Raji (cell line): ENCODE measurements around the gene ANKRD49.

Source experiments
- POLR2A ChIP-seq: IDR thresholded peaks from 2 replicates; pipeline ENCODE4 v1.6.1; 2011; ENCODE audit warnings: low read depth, low read length, control low read depth; ENCODE audit not compliant: insufficient read depth

The ANKRD49 gene

DNA sequence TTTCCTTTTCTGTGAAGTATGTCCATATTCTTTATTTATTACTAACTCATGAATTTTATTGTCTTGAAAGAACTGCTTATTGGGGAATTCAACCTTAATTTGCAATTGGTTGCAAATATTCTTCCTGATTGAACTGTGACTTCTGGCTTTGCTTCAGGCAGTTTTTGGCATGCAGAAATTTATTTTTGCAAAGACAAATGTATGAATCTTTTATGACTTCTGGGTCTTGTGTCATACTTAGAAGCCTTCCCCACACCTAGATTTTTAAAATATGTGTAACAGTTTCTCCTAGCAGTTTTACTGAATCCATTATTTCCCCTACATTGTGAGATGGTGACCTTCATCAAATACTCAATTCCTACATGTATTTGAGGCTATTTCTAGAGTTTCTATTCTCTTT, 12.4 kb upstream of the ANKRD49 start:
- TF ChIP-seq POLR2A: no peak

DNA sequence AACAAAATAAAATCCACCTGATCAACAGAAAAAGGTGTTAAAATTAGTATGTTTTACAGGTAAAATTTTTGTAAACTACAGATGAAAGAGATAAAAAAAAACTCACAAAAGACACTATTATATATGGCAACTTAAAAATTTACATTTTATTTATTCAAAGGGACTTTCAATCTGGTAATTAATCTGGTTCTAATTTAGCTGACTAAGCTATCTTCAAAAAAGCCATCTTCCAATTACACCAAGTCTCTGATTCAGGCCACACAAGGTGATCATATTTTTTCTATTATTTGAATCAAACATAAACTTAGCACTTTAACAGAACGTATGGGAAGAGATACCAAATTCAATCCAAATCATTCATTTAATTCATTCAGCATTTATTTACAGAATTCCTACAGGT, 7.7 kb upstream of the ANKRD49 start:
- TF ChIP-seq POLR2A: no peak

DNA sequence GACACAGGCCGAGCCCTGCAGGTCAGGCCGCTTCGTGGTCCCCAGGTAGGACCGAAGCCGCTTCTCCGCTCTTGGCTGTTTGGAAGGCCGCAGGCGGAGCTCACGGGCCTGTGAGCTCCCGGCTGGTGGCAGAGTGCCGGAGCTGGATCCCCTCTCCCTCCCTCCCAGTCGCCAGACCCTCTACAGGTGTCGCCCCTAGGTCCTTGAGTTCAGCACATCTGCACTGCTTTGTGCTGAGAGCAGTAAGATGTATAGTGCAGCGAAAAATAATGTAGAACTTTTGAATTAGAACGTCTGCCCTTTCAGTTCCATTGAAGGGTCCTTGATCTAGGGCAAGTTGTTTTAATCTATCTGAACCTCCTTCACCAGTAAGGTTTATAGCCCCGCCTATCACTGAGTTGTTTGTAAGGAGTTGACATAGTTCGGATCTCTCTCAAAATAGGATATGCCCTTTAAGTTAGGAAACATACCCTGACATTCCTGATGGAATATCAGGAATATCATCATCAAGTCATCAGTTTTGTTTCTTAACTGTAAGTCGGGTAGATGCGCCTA, 419 bp downstream of the ANKRD49 start:
- no peak for TF ChIP-seq POLR2A

DNA sequence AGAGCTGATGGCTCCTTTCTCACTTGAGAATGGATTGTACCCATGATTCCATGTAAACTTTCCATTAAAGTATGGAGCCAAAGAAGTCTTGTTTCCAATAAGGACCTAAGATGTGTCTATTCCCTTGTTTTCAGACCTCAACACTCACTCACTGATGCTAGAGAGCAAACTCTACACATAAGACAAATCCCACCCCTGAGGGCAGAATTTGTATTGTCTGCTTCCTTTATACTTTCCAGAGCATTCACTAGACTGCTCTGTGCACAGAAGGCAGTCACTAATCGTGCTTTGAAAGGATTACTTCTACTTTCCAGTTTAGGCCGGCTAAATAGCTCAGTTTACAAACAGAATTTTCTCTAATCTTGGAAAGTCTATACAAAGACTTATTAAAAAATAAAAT, 6.4 kb downstream of the ANKRD49 start:
- no peak for TF ChIP-seq POLR2A

DNA sequence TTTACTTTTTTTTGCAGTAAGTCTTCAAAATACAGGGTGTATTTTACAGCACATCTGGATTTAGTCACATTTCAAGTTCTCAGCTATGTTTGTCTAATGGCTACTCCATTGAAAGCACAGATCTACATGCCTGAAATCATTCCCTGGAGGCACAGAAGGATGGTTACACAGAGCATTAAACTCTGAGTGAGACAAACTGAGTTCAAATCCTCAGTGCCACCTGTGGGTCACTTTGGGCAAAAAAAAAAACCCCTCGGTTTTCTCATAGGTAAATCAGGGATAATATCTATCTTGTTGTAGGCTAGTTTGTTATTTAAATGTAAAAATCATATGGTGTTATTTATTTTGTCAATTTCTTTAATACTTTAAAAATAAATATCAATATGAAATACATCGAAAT, 7.7 kb downstream of the ANKRD49 start:
- no peak for TF ChIP-seq POLR2A

DNA sequence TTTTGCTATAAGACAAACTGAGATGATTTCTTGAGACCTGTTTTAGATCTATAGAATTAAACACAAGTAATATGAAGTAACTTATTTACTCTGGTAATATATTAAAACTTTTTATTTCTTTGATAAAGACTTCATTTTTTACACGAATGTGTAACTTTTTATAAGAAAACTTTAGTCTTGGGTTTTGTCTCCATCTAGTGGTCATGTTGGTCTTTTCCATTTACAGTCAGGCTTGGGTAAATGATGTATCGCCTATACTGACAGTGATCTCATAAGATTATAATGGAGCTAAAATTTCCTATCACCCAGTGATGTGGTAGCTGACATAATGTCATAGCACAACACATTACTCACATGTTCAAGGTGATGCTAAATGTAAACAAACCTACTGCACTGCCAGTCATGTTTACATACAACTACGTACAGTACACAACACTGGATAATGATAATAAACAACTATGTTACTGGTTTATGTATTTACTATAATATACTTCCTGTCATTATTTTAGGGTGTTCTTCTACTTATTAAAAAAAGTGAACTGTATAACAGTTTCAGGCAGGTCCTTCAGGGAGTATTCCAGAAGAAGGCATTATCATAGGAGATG, 11.0 kb downstream of the ANKRD49 start:
- no peak for TF ChIP-seq POLR2A

DNA sequence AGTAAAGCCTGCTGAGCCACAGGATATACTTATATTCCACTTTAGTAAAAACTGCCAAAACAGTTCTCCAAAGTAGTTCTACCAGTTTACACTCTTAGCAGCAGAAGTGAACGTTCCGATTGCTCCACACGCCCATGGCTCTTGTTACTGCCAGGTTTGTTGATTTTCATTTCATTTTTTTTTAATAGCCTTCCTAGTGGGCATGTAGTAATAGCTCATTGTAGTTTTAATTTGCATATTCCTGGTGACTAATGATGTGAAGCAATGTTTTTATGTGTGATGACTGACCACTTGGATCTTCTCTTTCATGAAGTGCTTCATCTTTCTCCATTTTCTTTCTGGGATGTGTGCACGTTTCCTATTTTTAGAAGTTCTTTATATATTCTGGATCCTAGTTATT, 13.7 kb downstream of the ANKRD49 start:
- TF ChIP-seq POLR2A: no peak

DNA sequence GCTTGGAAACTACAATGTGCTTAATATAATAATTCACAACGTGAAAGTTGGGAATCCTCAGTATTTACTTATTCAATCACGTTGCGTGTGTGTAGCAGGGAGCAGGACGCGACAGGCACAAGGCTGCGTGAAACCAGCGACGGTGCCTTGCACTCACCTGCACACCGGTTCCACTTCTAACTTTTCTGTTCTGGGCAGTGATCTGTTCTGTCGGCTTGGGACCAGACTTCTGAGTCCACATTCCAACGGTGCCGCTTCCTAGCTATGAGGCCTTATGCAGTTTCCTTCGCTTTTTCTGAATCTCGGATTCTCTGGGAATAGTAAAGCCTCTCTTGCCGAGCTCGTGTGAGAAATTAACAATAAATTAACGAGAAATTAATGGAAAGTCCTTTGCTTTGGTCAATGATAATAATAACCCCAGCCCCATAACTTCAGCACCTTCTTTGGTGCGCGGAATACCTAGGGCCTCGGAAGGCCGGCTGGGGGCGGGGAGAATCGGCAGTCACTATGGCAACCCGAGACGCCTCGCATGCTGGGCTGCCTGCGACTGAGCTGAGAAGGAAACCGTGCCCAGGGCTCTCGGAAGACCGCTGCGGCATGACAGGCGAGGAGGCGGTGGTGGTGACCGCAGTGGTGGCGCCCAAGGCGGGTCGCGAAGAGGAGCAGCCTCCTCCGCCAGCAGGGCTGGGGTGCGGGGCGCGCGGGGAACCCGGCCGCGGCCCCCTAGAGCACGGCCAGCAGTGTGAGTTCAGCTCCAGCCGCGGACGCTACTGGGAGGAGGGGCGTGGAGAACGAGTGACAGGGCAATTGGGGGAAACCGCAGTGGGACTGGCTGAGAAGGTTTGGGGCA, 18.4 kb downstream of the ANKRD49 start, which contains the start of gene C11orf97:
TSS of gene C11orf97 (plus strand) at position 530 of the 850 bp plus-strand sequence. CDS start at position 598, 68 bp downstream.
- no peak for TF ChIP-seq POLR2A

DNA sequence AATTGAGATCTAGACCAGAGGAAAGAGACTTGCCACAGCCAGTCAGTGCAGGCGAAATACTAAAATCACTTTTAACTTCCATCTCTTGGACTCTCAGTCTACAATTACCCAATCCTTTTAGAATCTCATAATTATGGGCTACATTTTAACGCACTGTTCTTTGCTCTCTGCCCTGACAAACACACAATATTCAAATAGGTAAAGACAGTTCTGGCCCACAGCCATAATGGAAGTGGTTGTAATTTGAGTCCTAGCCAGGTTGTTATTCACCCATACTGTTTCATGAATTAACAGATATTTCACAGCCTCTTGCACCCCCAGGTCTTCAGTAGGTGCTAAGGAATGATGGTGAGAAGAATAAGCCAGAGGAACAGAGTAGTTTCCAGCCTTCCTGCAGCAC, 19.3 kb downstream of the ANKRD49 start:
- no peak for TF ChIP-seq POLR2A

DNA sequence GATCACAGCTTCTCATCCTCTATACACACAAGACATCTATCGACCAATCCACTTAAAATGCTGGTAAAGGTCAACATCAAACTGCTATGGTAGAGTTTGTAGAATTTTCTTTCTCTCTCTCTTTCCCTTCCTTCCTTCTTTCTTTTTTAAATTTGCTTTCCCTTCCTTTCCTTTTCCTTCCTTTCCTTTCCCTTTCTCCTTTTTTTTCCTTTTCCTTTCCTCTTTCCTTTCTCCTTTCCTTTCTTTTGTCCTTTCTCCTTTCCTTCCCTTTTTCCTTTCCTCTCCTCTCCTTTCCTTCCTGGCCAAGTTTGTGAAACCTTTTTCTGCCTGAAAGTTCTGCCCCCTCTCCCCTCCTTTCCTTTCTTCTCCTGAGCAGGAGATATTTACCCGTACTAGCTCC, 21.6 kb downstream of the ANKRD49 start:
- no peak for TF ChIP-seq POLR2A

DNA sequence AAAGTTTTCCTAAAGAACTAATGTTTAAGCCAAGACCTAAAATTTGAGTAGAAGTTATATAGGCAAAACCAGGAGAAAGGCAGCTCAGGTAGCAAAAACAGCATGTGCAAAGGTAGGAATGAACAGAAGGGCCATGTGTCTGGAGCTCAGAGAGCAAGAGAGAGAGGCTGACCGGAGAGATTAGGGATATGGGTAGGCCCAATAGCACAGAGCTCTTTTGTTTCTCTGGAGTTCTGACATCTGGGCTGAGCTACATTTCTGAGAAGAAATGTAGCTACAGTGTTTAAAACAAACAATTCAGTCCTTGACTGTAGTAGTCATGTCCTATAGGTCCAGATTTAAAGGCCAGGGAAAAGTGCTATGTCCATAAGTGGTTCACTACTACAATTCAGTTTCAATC, 22.9 kb downstream of the ANKRD49 start:
- no peak for TF ChIP-seq POLR2A

DNA sequence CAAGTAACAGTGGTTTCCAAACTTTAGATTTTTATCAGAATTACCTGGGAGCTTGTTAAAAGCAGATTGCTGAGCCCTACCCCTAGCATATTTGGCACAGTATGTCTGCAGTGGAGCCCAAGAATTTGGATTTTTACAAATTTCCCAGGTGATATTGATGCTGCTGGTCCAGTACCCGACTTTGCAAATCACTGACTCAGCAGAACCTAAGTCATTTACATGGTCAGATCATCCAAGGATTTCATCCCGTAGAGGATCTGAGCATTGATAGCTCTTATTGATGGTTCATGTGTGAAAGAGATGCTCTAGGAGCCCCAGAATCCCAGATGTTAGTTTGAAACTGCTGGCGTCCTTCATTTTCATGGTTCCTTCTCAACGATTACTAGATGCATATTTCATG, 24.5 kb downstream of the ANKRD49 start:
- no peak for TF ChIP-seq POLR2A

DNA sequence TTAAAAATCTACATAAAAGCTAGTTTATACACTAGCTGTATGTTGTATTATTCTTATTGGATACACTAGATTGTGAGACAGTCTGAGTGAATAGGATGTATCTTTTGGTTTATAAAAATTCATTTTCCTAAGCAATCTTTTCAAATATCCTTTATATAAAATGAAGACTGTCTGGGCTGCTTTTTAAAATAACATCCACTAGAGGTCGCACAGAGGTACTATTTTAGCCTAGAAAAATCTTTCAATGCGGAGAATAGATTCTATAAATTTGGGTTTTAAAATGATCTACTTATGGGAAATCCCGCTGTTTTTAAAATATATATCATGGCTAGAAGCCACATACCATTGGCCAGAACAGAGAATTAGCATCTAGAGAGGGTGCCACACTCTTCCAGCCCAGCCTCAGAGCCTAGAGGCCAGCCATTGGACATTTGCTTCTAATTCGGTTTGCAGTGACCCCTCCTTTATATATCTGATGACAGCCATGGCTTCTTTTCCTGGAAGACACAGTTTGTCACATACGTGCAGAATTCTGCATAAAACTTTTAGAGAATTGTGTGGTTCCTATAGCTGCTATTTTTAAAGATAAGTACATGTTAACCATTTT, 25.8 kb downstream of the ANKRD49 start:
- no peak for TF ChIP-seq POLR2A

DNA sequence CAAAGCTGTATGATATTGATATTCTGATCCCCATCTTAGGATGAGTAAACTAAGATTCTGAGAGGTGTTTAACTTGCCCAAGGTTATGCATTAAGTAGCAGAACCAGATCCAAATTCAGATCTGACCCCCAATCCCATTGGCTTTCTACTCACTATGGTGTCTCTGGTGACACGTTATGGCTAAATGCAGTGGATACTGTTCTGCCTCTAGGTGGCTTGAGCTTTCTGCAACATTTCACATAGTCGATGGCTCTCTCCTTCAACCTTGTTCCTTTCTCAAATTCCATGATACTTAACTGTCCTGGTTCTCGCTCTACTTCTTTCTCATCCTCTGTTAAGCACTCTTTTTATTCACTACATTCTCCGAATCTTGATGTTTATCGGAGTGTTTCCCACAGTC, 27.9 kb downstream of the ANKRD49 start:
- no peak for TF ChIP-seq POLR2A

DNA sequence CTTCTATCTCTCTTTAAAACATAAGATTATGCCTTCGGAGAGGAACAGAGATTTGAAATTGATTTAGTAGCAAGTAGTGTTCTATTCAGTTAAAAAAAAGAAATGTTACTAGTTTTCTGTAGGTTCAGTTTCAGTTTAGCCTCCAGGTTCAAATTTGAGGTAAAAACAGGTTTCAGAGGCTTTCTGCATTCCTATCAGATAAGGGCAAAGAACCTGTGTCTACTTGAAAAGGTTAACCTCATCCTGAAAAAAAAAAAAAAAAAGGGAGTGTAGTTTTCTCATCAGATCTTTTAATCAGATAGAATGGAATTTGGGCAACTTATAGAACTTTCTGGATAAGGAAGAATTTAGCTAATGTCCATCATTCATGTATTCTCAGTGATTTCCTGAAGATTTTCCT, 30.6 kb downstream of the ANKRD49 start:
- no peak for TF ChIP-seq POLR2A
